Esophagus mucosa (tissue), 1 donor: ENCODE results near the gene CA5A. TPM values are rescaled to one million over a fixed set of nuclear protein-coding genes. Genes with fewer than 3 reads are reported as not detected.
"Not testable (repeated sequence)": the region's sequence is repeated elsewhere in the genome, so short reads cannot be mapped to it uniquely, and the experiment has no call there.

Experiments
- ATAC-seq: fragments of 200-7000 bp; cut with Tn5 transposase; one replicate; pipeline ENCODE4 v1.9.1; 2020
- total RNA-seq: library from RNA; stranded (reverse); gene quantifications from one replicate; pipeline ENCODE4 v1.2.4, GENCODE V29; 2023
- donor health status: DM: yes; HTN: yes; CAD: no.

CA5A gene
- total RNA-seq, 1 donor from 2014 or later = not detected

- ATAC-seq = no peak
These were observed 71.9 kb downstream of the CA5A start for GRCh38 chr16:87864331-87864989.

GRCh38 chr16:87863327-87863635 lies 73.0 kb downstream of the CA5A start:
- peak; percentile 13 for ATAC-seq

- ATAC-seq = peak; percentile 19
These were observed 73.6 kb downstream of the CA5A start for GRCh38 chr16:87862597-87863326.

GRCh38 chr16:87861300-87862099 lies 74.8 kb downstream of the CA5A start:
- not testable (repeated sequence) for ATAC-seq

GRCh38 chr16:87860553-87861299 lies 75.6 kb downstream of the CA5A start:
- ATAC-seq = peak; percentile 5

GRCh38 chr16:87858151-87858993 lies 78.0 kb downstream of the CA5A start:
- peak; percentile 4 for ATAC-seq

- ATAC-seq = no peak
These were observed 79.5 kb downstream of the CA5A start for GRCh38 chr16:87856791-87857228.

GRCh38 chr16:87855852-87856715 lies 80.2 kb downstream of the CA5A start:
- peak; percentile 11 for ATAC-seq

GRCh38 chr16:87854907-87855683 lies 81.2 kb downstream of the CA5A start:
- no peak for ATAC-seq

GRCh38 chr16:87854053-87854906 lies 82.0 kb downstream of the CA5A start:
- ATAC-seq = no peak

- peak; percentile 73 for ATAC-seq
These were observed 82.8 kb downstream of the CA5A start for GRCh38 chr16:87853411-87854052.

GRCh38 chr16:87851601-87852000 lies 84.7 kb downstream of the CA5A start:
- no peak for ATAC-seq

GRCh38 chr16:87851141-87851587 lies 85.2 kb downstream of the CA5A start:
- no peak for ATAC-seq

GRCh38 chr16:87850009-87851006 lies 86.0 kb downstream of the CA5A start:
- peak; percentile 41 for ATAC-seq

GRCh38 chr16:87849419-87850008 lies 86.8 kb downstream of the CA5A start:
- ATAC-seq = no peak

GRCh38 chr16:87848676-87849345 lies 87.5 kb downstream of the CA5A start:
- ATAC-seq = peak; percentile 6
